GM19193 (cell line): ENCODE results near the gene MYO7B.

ENCODE experiments used
- POLR2A ChIP-seq: IDR thresholded peaks from 4 replicates; pipeline ENCODE4 v1.6.1; 2011; ENCODE audit not compliant: insufficient read depth, insufficient read length; ENCODE audit errors: extremely low read depth

Gene MYO7B

GRCh38 chr2:127535422-127535901 is at the start of gene MYO7B:
MYO7B (plus strand) TSS chr2:127535683; CDS start chr2:127559723, 24,040 bp downstream.
- no peak for TF ChIP-seq POLR2A

GRCh38 chr2:127485694-127486071 is 49.8 kb upstream of the MYO7B start:
- no peak for TF ChIP-seq POLR2A

GRCh38 chr2:127486247-127487058 is 49.0 kb upstream of the MYO7B start:
- no peak for TF ChIP-seq POLR2A

GRCh38 chr2:127490283-127490682 is 45.2 kb upstream of the MYO7B start:
- TF ChIP-seq POLR2A, result no peak

- no peak for TF ChIP-seq POLR2A
These were observed 37.1 kb upstream of the MYO7B start for GRCh38 chr2:127498386-127498785.

GRCh38 chr2:127503491-127503890 is 32.0 kb upstream of the MYO7B start:
- no peak for TF ChIP-seq POLR2A

GRCh38 chr2:127504552-127505430 is 30.7 kb upstream of the MYO7B start:
- no peak for TF ChIP-seq POLR2A

- TF ChIP-seq POLR2A, result no peak
These were observed 29.0 kb upstream of the MYO7B start for GRCh38 chr2:127506510-127506909.

GRCh38 chr2:127508023-127508630 is 27.4 kb upstream of the MYO7B start:
- TF ChIP-seq POLR2A, result no peak

- TF ChIP-seq POLR2A, result no peak
These were observed 26.9 kb upstream of the MYO7B start for GRCh38 chr2:127508631-127509034.

- no peak for TF ChIP-seq POLR2A
These were observed 25.4 kb upstream of the MYO7B start for GRCh38 chr2:127510073-127510472.

- TF ChIP-seq POLR2A, result no peak
These were observed 24.3 kb upstream of the MYO7B start for GRCh38 chr2:127511090-127511695.

GRCh38 chr2:127511917-127512316 is 23.6 kb upstream of the MYO7B start:
- TF ChIP-seq POLR2A, result no peak

- TF ChIP-seq POLR2A, result no peak
These were observed 23.1 kb upstream of the MYO7B start for GRCh38 chr2:127512362-127512761.

GRCh38 chr2:127514076-127514475 is 21.4 kb upstream of the MYO7B start:
- TF ChIP-seq POLR2A, result no peak
